ENCODE data around the gene ATXN1.

- no peak for TF ChIP-seq CTCF (IDR thresholded peaks at IDR 0.05)
- no peak for TF ChIP-seq SMC3 (IDR thresholded peaks at IDR 0.05; ENCODE audit: low read depth, low read length)
- no peak for TF ChIP-seq RCOR1 (IDR thresholded peaks at IDR 0.05; ENCODE audit: low read length)
- TF ChIP-seq USF2 (IDR thresholded peaks at IDR 0.05; ENCODE audit: borderline replicate concordance, low read depth, low read length): no peak
- no peak for TF ChIP-seq EP300 (IDR thresholded peaks at IDR 0.05; ENCODE audit: borderline replicate concordance in 1 of 2, low read depth in 1 of 2, low read length in 1 of 2)
- TF ChIP-seq YY1 (IDR thresholded peaks at IDR 0.05; ENCODE audit: low read depth): no peak
- TF ChIP-seq RXRA (IDR thresholded peaks at IDR 0.05; ENCODE audit: borderline replicate concordance, low read depth): no peak
- TF ChIP-seq EZH2phosphoT487 (IDR thresholded peaks at IDR 0.05; ENCODE audit: borderline replicate concordance, low read depth): no peak
These were observed 371.6 kb downstream of the ATXN1 start for GRCh38 chr6:16389642-16390041.

Measured in SK-N-SH (cell line).